HPDE6-E6E7 (cell line): ENCODE results near the gene MAGEF1.

Source experiments
- DNase-seq: peaks from one replicate; pipeline ENCODE4 v3.0.0; 2011; ENCODE audit warnings: missing footprints; ENCODE audit errors: extremely low spot score

The MAGEF1 gene

GRCh38 chr3:184711493-184712247 lies at the start of gene MAGEF1:
Gene MAGEF1 (minus strand): TSS chr3:184712064. CDS start chr3:184711821, 243 bp downstream.
- peak; percentile 66 for DNase-seq

- DNase-seq, result no peak
These were observed 49.4 kb upstream of the MAGEF1 start for GRCh38 chr3:184761075-184761841.

GRCh38 chr3:184760337-184761074 lies 48.6 kb upstream of the MAGEF1 start:
- peak; percentile 51 for DNase-seq

GRCh38 chr3:184759666-184760200 lies 47.9 kb upstream of the MAGEF1 start:
- no peak for DNase-seq

GRCh38 chr3:184758056-184758455 lies 46.2 kb upstream of the MAGEF1 start:
- DNase-seq, result no peak

- DNase-seq, result no peak
These were observed 45.3 kb upstream of the MAGEF1 start for GRCh38 chr3:184757022-184757651.

DNA sequence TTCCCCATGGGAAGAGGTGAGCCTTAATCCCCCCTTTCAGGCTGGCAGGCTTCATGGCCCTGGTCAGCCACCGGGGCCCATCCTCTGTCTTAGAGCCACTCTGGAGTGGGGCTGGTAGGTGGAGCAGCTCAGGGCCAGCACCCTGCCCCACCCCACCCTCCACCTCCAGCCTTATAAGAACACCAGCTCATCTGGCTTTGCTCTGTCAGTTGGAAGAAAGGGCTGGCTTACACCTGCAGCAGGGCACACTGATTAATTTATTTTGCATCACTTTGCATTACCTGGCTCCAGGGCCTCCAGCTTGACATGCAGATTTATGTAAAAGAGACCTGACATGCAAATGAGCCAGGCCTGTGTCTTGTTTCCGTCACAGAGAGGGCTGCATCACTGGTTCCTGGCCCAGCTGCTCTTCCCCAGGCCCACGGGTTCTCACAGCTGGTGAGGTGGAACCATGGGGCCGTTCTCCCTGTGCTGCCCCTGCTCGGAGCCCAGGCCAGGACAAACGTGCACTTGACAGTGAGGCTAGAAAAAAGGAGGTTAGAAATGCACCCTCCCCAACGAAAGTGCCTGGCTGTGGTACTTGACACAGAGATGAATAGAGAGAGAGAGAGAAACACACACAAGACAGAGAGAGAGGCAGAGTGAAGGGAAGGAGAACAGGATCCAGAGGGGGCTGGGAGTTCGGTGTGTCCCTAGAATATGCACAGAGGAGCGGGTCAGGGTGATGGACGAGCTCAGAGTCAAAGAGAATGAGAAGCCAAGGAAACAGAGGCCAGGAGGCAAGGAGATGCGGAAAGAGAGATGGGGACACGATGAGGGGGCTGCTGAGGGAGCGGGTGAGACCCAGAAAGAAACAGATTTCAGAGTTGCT lies 44.5 kb upstream of the MAGEF1 start:
- DNase-seq, result no peak

DNA sequence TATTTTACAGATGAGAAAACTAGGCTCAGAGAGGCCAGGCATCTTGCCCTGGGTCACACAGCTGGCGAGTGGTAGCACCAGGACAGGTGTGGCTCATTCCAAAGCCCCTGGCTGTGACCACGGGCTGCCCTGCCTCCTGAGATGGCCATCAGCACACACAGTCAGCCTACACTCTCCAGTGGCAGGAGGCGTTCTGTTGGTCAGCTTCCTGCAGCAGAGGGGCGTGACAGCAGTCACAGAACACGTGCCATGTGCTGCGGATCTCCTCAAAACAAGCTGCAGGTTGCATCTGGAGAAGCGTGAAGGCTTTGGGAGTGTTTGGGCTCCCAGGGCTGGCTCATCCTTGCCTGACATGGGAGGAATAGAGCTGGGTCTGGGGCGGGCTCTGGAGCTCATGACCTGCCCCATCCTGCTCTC lies 43.5 kb upstream of the MAGEF1 start:
- no peak for DNase-seq

GRCh38 chr3:184752361-184752760 lies 40.5 kb upstream of the MAGEF1 start:
- no peak for DNase-seq

DNA sequence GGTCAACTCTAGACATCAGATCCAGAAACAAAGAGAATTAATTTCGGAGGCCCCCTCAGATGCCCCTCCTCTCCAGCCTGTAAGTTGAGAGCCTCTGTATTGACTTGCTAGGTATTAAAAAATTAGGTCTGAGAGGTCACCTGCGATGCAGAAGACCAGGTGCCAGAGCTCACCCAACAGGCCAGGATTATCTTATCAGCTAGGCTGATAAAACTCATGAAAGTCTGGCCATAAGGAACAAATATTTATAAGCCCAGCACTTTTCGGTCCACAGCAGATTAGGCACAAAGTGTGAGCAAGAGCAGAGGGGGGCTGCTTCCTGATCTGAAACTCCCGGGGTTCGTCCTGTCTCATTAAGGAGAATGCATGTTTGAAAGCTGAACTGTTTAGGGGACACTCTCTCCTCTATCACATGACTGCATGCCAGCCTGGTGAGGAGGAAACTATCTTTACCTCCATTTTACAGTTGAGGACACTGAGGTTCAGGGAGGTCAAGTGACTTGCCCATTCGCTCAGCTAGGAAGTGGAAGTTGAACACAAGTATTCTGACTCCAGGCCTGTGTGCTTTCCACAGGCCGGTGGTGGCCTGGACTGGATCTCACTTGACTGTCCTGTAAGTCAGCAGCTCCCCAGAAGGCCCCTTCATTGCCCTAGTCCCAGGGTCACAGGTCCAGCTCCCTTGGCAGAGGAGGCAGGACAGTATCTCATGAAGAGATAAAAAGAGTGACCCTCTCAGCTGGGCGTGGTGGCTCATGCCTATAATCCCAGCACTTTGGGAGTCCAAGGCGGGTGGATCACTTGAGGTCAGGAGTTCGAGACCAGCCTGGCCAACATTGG lies 39.6 kb upstream of the MAGEF1 start:
- DNase-seq, result no peak

DNA sequence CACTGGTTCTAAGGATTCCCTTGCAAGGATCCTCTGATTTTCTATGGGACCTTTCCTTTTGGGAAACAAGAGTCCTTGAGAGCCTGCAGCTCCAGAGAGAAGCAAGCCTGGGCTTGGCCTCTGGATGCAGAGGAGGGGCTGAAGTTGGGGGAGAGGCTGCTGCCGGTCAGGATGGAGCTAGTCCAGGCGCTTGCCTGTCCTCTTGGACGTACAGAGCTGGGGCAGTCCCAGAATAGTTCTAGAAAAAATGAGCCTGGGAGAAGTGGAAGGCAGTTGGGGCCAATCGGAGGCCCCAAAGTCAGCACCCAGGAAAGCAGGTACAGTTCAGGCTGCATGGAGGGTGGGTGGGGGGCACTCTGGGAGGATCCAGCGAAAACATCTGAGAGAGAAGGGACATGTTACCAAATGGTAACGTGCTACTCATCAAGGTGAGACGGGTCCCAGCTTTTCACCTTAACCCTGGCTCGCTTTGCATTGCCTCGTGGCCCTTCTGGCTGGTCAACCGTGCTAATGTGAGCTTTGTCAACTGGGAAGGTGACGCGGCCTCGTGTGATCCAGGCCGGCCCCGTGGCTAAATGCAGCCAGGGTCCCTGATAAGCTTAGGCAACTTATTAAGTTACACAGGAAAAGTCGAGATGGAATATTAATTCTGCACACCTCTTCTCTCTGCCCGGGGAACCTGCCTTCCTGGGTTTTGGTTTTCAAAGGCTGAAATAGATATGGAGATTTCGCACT lies 38.7 kb upstream of the MAGEF1 start:
- DNase-seq, result no peak

DNA sequence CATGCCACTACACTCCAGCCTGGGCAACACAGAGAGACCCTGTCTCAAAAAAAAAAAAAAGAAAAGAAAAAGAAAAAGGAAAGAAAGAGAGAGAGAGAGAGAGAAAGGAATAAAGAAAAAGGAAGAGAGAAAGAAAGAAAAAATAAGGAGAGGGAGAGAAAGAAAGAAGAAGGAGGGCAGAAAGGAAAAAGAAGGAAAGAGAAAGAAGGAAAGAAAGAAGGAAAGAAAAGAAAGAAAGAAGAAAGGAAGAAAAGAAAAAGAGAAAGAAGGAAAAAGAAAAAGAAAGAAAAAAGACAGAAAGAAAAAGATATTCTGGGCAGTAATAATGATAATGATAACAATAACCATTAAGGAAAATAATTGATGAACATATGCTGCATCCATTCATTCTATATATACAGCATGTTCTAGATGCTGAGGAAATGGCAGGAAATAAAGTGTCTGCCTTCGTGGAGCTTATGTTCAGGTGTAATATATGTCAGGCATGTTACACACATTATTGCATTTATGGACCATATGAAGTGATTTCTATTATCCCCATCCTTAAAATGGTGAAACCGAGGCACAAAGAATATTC lies 37.4 kb upstream of the MAGEF1 start:
- no peak for DNase-seq

GRCh38 chr3:184748219-184749135 lies 36.6 kb upstream of the MAGEF1 start:
- DNase-seq, result peak; percentile 67

DNA sequence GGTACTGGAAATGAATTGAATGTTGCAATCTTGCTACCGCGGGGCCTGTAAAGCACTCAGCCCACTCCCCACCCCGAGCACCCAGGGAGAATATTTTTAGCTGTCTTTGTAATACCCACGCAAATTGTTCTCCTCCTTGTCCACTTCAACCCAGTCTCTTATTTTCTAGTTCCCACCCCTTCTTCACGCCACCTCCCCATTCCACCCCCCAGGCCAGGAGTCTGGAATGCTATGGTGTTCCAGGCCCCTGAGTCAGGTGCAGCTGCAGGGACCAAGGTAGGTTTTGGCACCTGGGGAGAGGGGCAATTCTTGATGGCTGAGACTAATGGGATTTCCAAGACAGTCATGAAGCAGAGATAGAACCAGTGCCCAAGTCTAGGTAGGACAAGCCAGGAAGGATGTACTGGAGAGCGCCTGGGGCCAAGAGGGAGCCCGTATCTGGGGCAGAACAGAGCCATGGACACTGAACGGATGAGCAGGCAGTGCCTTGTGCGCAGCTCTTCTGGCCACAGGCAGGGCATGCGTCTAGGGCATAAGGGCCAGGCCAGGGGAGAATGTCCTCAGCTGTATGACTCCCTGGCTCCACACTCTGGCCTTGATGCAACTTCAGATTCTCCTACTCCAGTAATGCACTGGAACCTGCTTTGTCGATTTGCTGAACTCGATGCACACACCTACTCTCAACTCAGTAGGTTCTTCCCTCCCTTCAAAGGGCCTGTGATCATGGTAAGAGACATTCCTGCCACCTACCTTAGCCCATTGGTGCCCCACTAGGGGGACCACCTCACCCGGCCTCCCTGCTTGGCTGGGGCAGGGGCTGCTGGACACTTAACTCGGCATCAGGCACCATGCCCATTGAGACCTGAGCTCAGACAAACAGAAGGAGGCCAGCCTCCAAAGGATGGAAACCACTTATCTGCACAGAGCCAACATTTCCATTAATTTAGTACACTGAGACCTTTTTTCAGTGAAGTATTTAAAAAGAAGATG lies 34.6 kb upstream of the MAGEF1 start:
- no peak for DNase-seq

DNA sequence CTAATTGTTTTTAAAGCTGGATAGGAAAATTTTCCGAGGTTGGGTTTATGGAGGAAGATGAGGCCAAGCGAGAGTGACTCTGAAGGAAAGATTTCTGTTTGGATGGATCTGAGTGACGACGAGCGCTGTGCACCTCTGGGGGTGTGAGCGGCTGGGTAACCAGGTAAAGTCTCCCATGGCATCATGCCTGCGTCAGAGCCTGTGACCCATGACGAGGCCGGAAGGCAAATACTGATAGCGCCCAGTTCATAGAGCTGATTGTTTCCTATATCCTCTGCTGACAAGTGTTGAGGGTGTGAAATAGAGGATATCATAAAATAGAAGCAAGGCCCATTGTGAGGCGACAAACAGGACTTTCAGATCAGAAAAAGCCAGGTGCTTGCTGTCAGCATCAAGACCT lies 33.7 kb upstream of the MAGEF1 start:
- no peak for DNase-seq

GRCh38 chr3:184743248-184743647 lies 31.4 kb upstream of the MAGEF1 start:
- no peak for DNase-seq
